ENCODE data around the gene AKAP9. TPM values are rescaled to one million over a fixed set of nuclear protein-coding genes. Genes with fewer than 3 reads are reported as not detected.
"Not testable (repeated sequence)": the region's sequence is repeated elsewhere in the genome, so short reads cannot be mapped to it uniquely, and the experiment has no call there.

The AKAP9 gene
- total RNA-seq, 1 donor from 2014 or later, result 37.6 TPM

DNA sequence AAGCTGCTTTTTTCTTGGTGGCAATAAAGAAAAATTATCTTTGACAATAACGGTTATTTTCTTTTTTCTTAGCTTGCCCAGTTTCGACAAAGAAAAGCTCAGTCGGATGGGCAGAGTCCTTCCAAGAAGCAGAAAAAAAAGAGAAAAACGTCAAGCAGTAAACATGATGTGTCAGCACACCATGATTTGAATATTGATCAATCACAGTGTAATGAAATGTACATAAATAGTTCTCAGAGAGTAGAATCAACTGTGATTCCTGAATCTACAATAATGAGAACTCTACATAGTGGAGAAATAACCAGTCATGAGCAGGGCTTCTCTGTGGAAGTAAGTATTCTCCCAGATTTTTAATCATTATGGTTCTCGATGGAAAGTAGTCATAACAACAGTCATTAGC is 33.0 kb downstream of the AKAP9 start:
- Mint-ChIP-seq H3K9me3 (ENCODE audit: unreplicated experiment) (no peaks in the 10 kb centered on the region), H3K4me3 (ENCODE audit: unreplicated experiment) (no peak overlapping the region), H3K36me3 (ENCODE audit: low read depth, unreplicated experiment) (no peaks in the 10 kb centered on the region), H3K27me3 (ENCODE audit: unreplicated experiment) (no peaks in the 10 kb centered on the region), H3K4me1 (ENCODE audit: unreplicated experiment) (peaks cover 9% of the 10 kb centered on the region), H3K27ac (ENCODE audit: unreplicated experiment) (no peak overlapping the region)
- no peak for DNase-seq (ENCODE audit: low spot score)
- TF ChIP-seq, protein P1, sequence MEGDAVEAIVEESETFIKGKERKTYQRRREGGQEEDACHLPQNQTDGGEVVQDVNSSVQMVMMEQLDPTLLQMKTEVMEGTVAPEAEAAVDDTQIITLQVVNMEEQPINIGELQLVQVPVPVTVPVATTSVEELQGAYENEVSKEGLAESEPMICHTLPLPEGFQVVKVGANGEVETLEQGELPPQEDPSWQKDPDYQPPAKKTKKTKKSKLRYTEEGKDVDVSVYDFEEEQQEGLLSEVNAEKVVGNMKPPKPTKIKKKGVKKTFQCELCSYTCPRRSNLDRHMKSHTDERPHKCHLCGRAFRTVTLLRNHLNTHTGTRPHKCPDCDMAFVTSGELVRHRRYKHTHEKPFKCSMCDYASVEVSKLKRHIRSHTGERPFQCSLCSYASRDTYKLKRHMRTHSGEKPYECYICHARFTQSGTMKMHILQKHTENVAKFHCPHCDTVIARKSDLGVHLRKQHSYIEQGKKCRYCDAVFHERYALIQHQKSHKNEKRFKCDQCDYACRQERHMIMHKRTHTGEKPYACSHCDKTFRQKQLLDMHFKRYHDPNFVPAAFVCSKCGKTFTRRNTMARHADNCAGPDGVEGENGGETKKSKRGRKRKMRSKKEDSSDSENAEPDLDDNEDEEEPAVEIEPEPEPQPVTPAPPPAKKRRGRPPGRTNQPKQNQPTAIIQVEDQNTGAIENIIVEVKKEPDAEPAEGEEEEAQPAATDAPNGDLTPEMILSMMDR (IDR thresholded peaks at IDR 0.05; ENCODE audit: unreplicated experiment), result no peak

DNA sequence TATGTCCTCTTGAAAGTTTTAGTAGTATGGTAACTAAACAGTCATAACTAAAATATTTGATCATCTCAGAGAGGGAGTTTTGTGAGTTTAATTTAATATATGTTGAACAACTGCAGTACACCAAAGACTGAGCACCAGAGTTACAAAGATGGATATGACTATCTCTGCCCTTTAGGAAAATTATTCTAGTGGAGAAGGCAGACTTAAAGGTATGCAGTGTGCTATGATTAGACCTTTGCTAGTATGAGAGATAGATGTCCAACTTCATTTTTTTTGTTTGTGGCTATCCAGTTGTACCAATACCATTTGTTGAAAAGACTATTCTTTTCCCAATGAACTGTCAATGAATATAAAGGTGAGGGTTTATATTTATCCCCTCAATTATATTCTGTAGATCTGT is 33.4 kb downstream of the AKAP9 start:
- DNase-seq (ENCODE audit: low spot score), result no peak
- TF ChIP-seq, protein P1 (IDR thresholded peaks at IDR 0.05; ENCODE audit: unreplicated experiment), result no peak
- H3K9me3 Mint-ChIP-seq (ENCODE audit: unreplicated experiment), result no peaks in the 10 kb centered on the region
- no peaks in the 10 kb centered on the region for H3K27me3 Mint-ChIP-seq (ENCODE audit: unreplicated experiment)
- H3K27ac Mint-ChIP-seq (ENCODE audit: unreplicated experiment), result no peak overlapping the region
- no peaks in the 10 kb centered on the region for H3K36me3 Mint-ChIP-seq (ENCODE audit: low read depth, unreplicated experiment)
- peaks cover 9% of the 10 kb centered on the region for H3K4me1 Mint-ChIP-seq (ENCODE audit: unreplicated experiment)
- H3K4me3 Mint-ChIP-seq (ENCODE audit: unreplicated experiment), result no peak overlapping the region

DNA sequence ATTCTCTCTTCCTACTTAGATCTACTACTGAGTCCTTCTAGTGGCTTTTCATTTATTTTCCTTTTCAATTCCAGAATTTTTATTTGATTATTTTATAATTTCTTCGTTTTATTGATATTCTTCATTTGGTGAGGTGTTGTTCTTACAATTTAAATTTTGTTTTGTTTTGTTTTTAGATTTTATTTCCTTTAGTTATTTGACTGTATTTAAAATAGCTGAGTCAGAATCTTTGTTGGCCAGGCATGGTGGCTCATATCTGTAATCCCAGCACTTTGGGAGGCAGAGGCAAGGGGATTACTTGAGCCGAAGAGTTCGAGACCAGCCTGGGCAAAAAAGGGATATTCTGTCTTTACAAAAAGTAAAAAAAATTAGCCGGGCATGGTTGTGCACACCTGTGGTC is 36.1 kb downstream of the AKAP9 start:
- Mint-ChIP-seq H3K4me3 (ENCODE audit: unreplicated experiment) (no peak overlapping the region), H3K4me1 (ENCODE audit: unreplicated experiment) (no peaks in the 10 kb centered on the region), H3K36me3 (ENCODE audit: low read depth, unreplicated experiment) (no peaks in the 10 kb centered on the region), H3K9me3 (ENCODE audit: unreplicated experiment) (no peaks in the 10 kb centered on the region), H3K27ac (ENCODE audit: unreplicated experiment) (no peak overlapping the region), H3K27me3 (ENCODE audit: unreplicated experiment) (no peaks in the 10 kb centered on the region)
- TF ChIP-seq, protein P1 (IDR thresholded peaks at IDR 0.05; ENCODE audit: unreplicated experiment), result no peak
- no peak for DNase-seq (ENCODE audit: low spot score)

DNA sequence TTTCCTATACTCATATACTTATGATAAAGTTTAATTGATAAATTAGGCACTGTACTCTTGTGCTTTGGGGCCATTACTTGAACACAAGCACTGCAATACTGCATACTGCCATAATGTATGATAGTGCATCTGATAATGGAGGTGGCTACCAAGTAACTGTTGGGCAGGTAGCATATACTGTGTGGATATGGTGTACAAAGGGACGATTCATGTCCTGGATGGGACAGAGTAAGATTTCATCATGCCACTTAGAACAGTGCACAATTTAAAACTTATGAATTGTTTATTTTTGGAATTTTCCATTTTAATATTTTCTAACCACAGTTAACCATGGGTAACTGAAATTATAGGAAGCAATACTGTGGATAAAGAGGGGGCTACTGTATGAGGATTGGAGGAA is 38.9 kb downstream of the AKAP9 start:
- Mint-ChIP-seq H3K27ac (ENCODE audit: unreplicated experiment) (no peak overlapping the region), H3K9me3 (ENCODE audit: unreplicated experiment) (no peaks in the 10 kb centered on the region), H3K36me3 (ENCODE audit: low read depth, unreplicated experiment) (peaks cover 18% of the 10 kb centered on the region), H3K4me1 (ENCODE audit: unreplicated experiment) (peaks cover 4% of the 10 kb centered on the region), H3K27me3 (ENCODE audit: unreplicated experiment) (no peaks in the 10 kb centered on the region), H3K4me3 (ENCODE audit: unreplicated experiment) (no peak overlapping the region)
- TF ChIP-seq, protein P1 (IDR thresholded peaks at IDR 0.05; ENCODE audit: unreplicated experiment), result no peak
- DNase-seq (ENCODE audit: low spot score), result no peak

DNA sequence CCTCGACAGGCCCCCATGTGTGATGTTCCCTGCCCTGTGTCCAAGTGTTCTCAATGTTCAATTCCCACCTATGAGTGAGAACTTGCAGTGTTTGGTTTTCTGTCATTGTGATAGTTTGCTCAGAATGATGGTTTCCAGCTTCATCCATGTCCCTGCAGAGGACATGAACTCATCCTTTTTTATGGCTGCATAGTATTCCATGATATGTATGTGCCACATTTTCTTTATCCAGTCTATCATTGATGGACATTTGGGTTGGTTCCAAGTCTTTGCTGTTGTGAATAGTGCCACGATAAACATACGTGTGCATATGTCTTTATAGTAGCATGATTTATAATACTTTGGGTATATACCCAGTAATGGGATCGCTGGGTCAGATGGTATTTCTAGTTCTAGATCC is 41.7 kb downstream of the AKAP9 start:
- not testable (repeated sequence) for H3K4me1 Mint-ChIP-seq (ENCODE audit: unreplicated experiment); H3K27me3 Mint-ChIP-seq (ENCODE audit: unreplicated experiment); H3K27ac Mint-ChIP-seq (ENCODE audit: unreplicated experiment); DNase-seq (ENCODE audit: low spot score); H3K4me3 Mint-ChIP-seq (ENCODE audit: unreplicated experiment); H3K9me3 Mint-ChIP-seq (ENCODE audit: unreplicated experiment)
- H3K36me3 Mint-ChIP-seq (ENCODE audit: low read depth, unreplicated experiment), result peaks cover 27% of the 10 kb centered on the region

DNA sequence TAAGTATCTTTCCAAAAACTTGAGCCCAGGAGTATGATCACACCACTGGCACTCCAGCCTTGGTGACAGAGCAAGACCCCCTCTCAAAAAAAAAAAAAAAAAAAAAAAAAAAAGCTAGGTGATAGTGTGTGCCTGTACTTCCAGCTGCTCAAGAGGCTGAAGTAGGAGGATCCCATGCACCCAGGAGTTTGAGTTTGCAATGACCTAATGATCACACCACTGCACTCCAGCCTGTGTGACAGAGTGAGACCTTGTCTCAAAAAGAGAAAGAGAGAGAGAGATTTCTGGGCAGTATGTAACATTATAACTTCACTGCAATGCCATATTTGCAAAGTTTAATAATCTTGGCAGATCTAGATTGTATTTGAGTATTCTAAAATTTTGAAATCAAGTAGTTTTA is 47.6 kb downstream of the AKAP9 start:
- Mint-ChIP-seq H3K4me3 (ENCODE audit: unreplicated experiment) (no peak overlapping the region), H3K36me3 (ENCODE audit: low read depth, unreplicated experiment) (peaks cover 21% of the 10 kb centered on the region), H3K27me3 (ENCODE audit: unreplicated experiment) (no peaks in the 10 kb centered on the region), H3K9me3 (ENCODE audit: unreplicated experiment) (no peaks in the 10 kb centered on the region), H3K27ac (ENCODE audit: unreplicated experiment) (no peak overlapping the region), H3K4me1 (ENCODE audit: unreplicated experiment) (peaks cover 4% of the 10 kb centered on the region)
- TF ChIP-seq, protein P1 (IDR thresholded peaks at IDR 0.05; ENCODE audit: unreplicated experiment), result no peak
- no peak for DNase-seq (ENCODE audit: low spot score)

Data from endothelial cell (in vitro differentiated cells).